NCI-H2107 (cell line): ENCODE data around the gene ZNF12.
"Not testable (repeated sequence)": the region's sequence is repeated elsewhere in the genome, so short reads cannot be mapped to it uniquely, and the experiment has no call there.

Source experiments
- DNase-seq: peaks from one replicate; lab custom pipeline; 2025; lab: John Stamatoyannopoulos, UW

The ZNF12 gene

GRCh38 chr7:6706666-6707407 lies at the start of gene ZNF12:
Gene ZNF12, minus strand, starts transcription at chr7:6706947. Its CDS starts 1,774 bp downstream, at chr7:6705173.
- peak; percentile 86 for DNase-seq

- not testable (repeated sequence) for DNase-seq
Measured at GRCh38 chr7:6753964-6754363, 47.2 kb upstream of the ZNF12 start, which contains the start of gene RSPH10B2. Gene RSPH10B2, plus strand, starts transcription at chr7:6754103. Its CDS starts 3,575 bp downstream, at chr7:6757678.

- not testable (repeated sequence) for DNase-seq
Measured at GRCh38 chr7:6750173-6750572, 43.4 kb upstream of the ZNF12 start.

- DNase-seq = not testable (repeated sequence)
Measured at GRCh38 chr7:6749335-6749734, 42.6 kb upstream of the ZNF12 start.

- DNase-seq = not testable (repeated sequence)
Measured at GRCh38 chr7:6744410-6745100, 37.8 kb upstream of the ZNF12 start.

DNA sequence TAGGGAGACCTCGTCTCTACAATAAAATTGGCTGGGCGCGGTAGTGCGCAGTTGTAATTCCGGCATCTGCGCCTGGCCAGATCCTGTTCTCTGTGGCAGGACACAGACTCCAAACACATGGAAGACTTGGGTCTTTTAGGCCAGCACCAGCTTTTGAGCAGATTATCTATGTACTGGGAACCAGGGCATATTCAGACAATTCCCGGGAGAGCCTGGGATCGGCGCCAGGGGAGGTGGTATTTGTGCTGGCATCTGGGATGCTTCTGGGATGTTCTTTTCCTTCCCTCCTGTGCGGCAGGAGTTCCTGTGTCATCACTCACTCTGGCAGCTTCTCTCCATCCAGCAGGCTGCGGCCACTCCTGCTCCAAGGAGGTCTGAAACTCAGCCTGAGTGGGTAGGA lies 31.7 kb upstream of the ZNF12 start:
- DNase-seq = not testable (repeated sequence)

GRCh38 chr7:6730343-6730633 lies 23.5 kb upstream of the ZNF12 start:
- no peak for DNase-seq

GRCh38 chr7:6729492-6730342 lies 23.0 kb upstream of the ZNF12 start:
- DNase-seq = peak; percentile 79

DNA sequence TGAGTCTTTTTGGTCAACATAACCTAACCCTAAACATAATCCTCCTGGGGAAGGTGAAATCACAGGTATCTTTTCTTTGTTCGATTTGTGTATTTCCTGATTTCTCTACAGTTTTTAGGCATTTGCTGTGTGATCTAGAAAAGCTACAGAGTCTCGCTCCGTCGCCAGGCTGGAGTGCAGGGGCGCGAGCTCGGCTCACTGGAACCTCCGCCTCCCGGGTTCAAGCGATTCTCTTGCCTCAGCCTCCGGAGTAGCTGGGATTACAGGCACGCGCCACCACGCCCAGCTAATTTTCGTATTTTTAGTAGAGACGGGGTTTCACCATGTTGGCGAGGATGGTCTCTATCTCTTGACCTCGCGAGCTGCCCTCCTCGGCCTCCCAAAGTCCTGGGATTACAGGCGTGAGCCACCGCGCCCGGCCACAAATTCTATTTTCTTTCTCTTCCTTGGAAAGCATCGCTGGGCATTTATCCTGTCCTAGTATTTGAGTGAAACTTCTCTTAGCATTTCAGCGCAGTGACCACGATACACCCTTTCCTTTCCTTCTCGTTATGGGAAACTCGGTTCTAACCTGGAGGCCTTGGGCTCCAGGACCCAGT lies 22.2 kb upstream of the ZNF12 start:
- DNase-seq = not testable (repeated sequence)

GRCh38 chr7:6727663-6728062 lies 20.9 kb upstream of the ZNF12 start:
- no peak for DNase-seq

DNA sequence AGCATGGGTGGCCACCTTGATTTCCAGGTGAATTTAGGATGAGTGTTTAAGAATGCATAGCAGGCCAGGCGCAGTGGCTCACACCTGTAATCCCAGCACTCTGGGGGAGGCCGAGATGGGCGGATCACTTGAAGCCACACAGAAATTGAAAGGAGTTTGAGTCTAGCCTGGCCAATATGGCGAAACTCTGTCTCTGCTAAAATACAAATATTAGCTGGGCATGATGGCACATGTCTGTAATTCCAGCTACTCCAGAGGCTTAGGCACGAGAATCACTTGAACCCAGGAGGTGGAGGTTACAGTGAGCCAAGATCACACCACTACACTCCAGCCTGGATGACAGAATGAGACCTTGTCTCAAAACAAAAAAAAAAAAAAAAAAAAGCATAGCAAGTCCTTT lies 19.6 kb upstream of the ZNF12 start:
- DNase-seq = not testable (repeated sequence)

DNA sequence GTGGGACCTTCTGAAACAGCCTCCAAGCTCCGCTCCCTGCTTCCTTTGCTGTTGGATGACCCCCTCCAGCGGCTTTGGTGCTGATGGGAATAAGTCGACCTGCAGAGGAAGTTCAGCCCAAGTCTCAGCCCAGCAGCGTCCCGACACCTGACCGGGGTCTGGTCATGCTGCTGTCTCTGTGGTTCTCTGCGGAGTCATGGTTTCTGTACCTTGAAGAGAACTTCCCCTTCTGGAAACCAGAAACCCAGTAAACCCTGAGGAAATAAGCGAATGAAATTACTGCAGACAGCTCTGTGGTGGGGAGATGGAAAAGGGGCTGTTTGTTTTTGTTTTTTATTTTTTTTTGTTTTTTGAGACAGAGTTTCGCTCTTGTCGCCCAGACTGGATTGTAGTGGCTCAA lies 18.3 kb upstream of the ZNF12 start:
- DNase-seq = no peak

- not testable (repeated sequence) for DNase-seq
Measured at GRCh38 chr7:6724351-6724750, 17.6 kb upstream of the ZNF12 start.

DNA sequence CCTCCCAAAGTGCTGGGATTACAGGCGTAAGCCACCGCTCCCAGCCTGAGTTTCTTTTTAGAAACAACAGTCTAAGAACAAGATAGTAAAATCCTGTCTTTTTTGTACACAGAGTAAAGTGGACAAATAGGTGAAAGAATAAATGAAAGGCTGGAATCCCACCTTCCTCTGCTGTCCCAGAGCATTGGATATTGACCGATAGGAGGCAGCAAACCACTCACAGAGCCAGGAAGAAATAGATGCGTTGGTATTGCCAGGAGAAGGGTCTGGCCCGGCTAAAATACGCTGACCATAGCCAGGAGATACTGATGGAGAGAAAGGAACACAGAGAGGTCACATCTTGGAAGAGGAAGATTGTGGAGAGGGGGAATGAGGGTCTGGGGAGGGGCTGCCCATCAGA lies 11.4 kb upstream of the ZNF12 start:
- no peak for DNase-seq

DNA sequence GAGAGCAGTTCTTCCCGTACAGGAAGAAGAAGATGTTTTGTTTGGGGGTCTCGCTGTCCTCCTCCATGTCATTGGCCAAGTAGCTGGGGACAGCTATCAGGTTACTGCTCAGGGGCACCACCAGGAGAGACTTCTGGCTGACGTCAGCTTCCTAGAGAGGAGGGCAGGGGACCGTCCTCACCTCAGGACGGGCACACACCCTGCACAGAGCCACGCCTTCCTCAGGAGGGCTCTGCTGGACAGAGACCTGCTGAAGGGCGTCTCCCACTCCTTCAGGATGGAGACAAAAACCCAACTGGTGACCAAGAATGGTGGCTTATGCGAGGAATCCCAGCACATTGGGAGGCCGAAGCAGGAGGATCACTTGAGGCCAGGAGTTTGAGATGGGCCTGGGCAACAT lies 9.2 kb upstream of the ZNF12 start:
- not testable (repeated sequence) for DNase-seq

GRCh38 chr7:6714360-6714759 lies 7.6 kb upstream of the ZNF12 start:
- DNase-seq = no peak

GRCh38 chr7:6709808-6710207 lies 3.1 kb upstream of the ZNF12 start:
- no peak for DNase-seq

DNA sequence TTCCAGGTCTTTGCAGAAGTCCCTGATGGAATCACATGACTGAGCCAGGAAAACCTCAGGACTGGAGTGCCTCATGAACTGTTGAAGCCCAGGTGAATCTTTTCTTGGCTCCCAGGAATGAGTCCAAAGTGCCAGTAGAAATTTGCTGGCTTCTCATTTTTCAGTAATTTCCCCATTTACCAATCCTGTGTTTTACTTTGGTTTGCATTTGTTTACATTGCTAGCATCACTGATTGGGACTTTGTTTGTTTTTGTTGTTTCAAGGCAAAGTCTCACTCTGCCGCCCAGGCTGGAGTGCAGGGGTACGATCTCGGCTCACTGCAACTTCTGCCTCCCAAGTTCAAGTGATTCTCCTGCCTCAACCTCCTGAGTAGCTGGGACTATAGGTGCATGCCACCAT lies 1.6 kb upstream of the ZNF12 start:
- no peak for DNase-seq

DNA sequence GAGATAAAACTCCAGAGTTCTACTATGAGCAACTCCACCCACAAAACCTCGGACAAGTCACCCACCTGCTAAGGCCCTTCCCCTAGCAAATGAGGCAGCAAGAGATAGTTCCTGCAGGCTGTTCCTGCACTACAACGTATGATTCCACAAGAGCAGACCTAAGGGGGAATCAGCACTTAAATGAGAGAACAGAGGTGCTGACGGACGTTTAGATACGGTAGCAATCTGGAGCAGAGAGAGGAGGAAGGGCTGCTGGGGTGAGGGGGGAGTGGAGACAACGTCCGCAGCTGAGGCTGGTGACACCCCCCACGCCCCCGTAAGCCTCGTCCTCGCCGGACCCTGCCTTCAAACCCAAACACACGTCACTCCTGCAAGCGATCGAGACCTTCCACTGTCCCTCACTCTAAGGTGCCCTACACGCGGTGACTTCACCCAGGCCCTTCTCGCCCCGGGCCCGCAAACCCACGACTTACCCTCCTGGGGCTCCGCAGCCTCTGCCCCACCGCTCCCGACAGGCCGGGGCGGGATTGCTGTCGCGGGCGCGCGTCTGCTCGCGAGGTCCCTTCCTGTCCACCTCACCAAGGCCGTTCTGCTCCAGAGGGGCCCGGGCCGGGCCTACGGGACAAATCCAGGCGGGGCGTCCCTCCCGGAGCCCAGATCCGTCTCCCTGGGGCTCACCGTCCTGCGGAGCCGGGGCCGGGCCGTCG lies 635 bp downstream of the ZNF12 start:
- no peak for DNase-seq

DNA sequence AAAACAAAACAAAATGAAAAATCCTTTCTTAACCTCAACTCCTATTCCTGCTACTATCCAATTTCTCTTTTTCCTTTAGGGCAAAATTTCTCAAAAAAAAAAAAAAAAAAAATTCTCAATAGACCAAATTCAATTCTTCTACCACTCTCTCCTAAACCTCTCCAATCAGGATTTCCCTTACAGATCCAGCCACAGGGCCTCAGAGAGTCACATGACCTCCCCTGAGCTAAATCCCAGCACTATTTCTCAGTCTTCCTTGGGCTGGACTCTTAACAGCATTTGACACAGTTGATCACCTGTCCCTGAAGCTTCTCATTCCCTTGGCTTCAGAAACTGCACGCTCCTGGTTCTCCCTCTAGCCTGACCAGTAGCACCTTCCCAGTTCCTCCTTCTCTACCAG lies 4.9 kb downstream of the ZNF12 start:
- no peak for DNase-seq

DNA sequence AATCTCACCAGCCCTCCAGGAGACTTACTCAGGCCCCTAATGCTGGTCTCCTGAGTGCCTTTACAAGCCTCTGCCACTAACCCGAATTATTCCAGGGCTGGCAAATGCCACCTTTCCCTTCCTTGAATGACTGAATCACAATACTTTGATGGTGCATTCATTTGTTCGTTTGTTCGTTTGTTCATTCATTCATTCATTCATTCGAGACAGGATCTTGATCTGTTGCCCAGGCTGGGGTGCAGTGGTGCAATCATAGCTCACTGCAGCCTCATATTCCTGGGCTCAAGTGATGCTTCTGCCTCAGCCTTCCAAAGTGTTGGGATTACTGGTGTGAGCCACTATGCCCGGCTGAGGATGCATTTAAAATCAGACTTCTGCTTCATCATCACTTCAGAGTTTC lies 6.0 kb downstream of the ZNF12 start:
- no peak for DNase-seq
